Transverse colon (tissue), 4 donors: ENCODE data around the gene ORC3.
"Not testable (repeated sequence)": the region's sequence is repeated elsewhere in the genome, so short reads cannot be mapped to it uniquely, and the experiment has no call there.

Experiments
- CTCF ChIP-seq, 5 experiments: fragments of 200-600 bp in 3 of 5; fragments of 450-650 bp in 2 of 5; sonication (generic) in 3 of 5; IDR thresholded peaks; 1 replicate in 2 of 5; 2 replicates in 3 of 5; pipeline ENCODE4 v1.5.1; 2016 to 2017; ENCODE audit warnings: antibody characterized with exemption in 5 of 5, inconsistent platforms in 3 of 5, mild to moderate bottlenecking in 2 of 5, moderate library complexity in 1 of 5
- POLR2A ChIP-seq: fragments of 450-650 bp; IDR thresholded peaks from one replicate; pipeline ENCODE4 v1.6.1; 2016; ENCODE audit warnings: antibody characterized with exemption, mild to moderate bottlenecking, moderate library complexity
- POLR2AphosphoS5 ChIP-seq, 3 donors: sonication (generic); formaldehyde crosslinking; IDR thresholded peaks; one replicate each; pipeline ENCODE4 v1.6.1; 2016; ENCODE audit warnings: antibody characterized with exemption in 3 of 3

- not testable (repeated sequence) for TF ChIP-seq CTCF (IDR thresholded peaks at IDR 0.05); POLR2A; POLR2AphosphoS5 (IDR thresholded peaks at IDR 0.05)
Measured at GRCh38 chr6:87696817-87697216, 106.9 kb downstream of the ORC3 start.
